ENCODE measurements around the gene LRRC47. TPM values are rescaled to one million over a fixed set of nuclear protein-coding genes. Genes with fewer than 3 reads are reported as not detected.

The LRRC47 gene
- total RNA-seq, 1 donor from 2014 or later, result 37.9 TPM

- peaks cover 4% of the 10 kb centered on the region for H3K27me3 ChIP-seq (ENCODE audit: control insufficient read depth, insufficient read depth, low read length)
- DNase-seq (ENCODE audit: low read depth) (no peak), FAIRE-seq (no peak)
- no peaks in the 10 kb centered on the region for H3K36me3 ChIP-seq (ENCODE audit: control insufficient read depth, insufficient read depth, low read length)
- no peak for TF ChIP-seq CTCF (IDR thresholded peaks at IDR 0.05; ENCODE audit: insufficient read depth, low read length, severe bottlenecking)
- H3K4me3 ChIP-seq (ENCODE audit: low read depth, low read length), result no peak overlapping the region
Observed at GRCh38 chr1:3773572-3774275, 22.6 kb downstream of the LRRC47 start.

GRCh38 chr1:3772715-3773571 is 23.4 kb downstream of the LRRC47 start, which contains the start of gene SMIM1:
Gene SMIM1 (plus strand): TSS chr1:3772749. CDS start chr1:3775374, 2,625 bp downstream.
- DNase-seq (ENCODE audit: low read depth) (no peak), FAIRE-seq (no peak)
- Histone ChIP-seq H3K27me3 (ENCODE audit: control insufficient read depth, insufficient read depth, low read length) (peaks cover 4% of the 10 kb centered on the region), H3K4me3 (ENCODE audit: low read depth, low read length) (peak within 1 kb of the TSS; percentile 52), H3K36me3 (ENCODE audit: control insufficient read depth, insufficient read depth, low read length) (no peaks in the 10 kb centered on the region)
- no peak for TF ChIP-seq CTCF (IDR thresholded peaks at IDR 0.05; ENCODE audit: insufficient read depth, low read length, severe bottlenecking)

GRCh38 chr1:3772027-3772714 is 24.1 kb downstream of the LRRC47 start:
- DNase-seq (ENCODE audit: low read depth), result peak; percentile 58
- H3K4me3 ChIP-seq (ENCODE audit: low read depth, low read length), result peak overlapping the region; percentile 52
- FAIRE-seq, result no peak
- peaks cover 4% of the 10 kb centered on the region for H3K27me3 ChIP-seq (ENCODE audit: control insufficient read depth, insufficient read depth, low read length)
- no peak for TF ChIP-seq CTCF (IDR thresholded peaks at IDR 0.05; ENCODE audit: insufficient read depth, low read length, severe bottlenecking)
- H3K36me3 ChIP-seq (ENCODE audit: control insufficient read depth, insufficient read depth, low read length), result no peaks in the 10 kb centered on the region

GRCh38 chr1:3771108-3772026 is 24.9 kb downstream of the LRRC47 start:
- Histone ChIP-seq H3K4me3 (ENCODE audit: low read depth, low read length) (peak overlapping the region; percentile 52), H3K36me3 (ENCODE audit: control insufficient read depth, insufficient read depth, low read length) (no peaks in the 10 kb centered on the region), H3K27me3 (ENCODE audit: control insufficient read depth, insufficient read depth, low read length) (peaks cover 4% of the 10 kb centered on the region)
- FAIRE-seq, result no peak
- no peak for DNase-seq (ENCODE audit: low read depth)
- TF ChIP-seq CTCF (IDR thresholded peaks at IDR 0.05; ENCODE audit: insufficient read depth, low read length, severe bottlenecking), result no peak
